ENCODE data around the gene MAP3K9. TPM values are rescaled to one million over a fixed set of nuclear protein-coding genes. Genes with fewer than 3 reads are reported as not detected.
"Not testable (repeated sequence)": the region's sequence is repeated elsewhere in the genome, so short reads cannot be mapped to it uniquely, and the experiment has no call there.

Gene MAP3K9
- total and polyA plus RNA-seq, 9 of the 15 experiments (the other 6 are each of a cell fraction or from before 2014, with no cell fraction given) = 0.03 to 0.60 (median 0.36) TPM

GRCh38 chr14:70704960-70705359 lies 104.4 kb downstream of the MAP3K9 start:
- H3K27me3 ChIP-seq (ENCODE audit: control insufficient read depth in 2 of 2, insufficient read depth in 2 of 2, low read length in 2 of 2) = no peaks in the 10 kb centered on the region; a peak in 1 of 5 replicates
- H3K4me3 ChIP-seq = no peak overlapping the region
- no peak for ATAC-seq
- H3K9ac ChIP-seq (ENCODE audit: insufficient read depth in 1 of 2, low read depth in 2 of 2, low read length in 2 of 2) = no peak overlapping the region
- no TSS peak for BruUV-seq (replicated peaks)
- H3K27ac ChIP-seq (ENCODE audit: extremely low read depth, low read depth, low read length) = no peak overlapping the region
- H3K9me1 ChIP-seq (ENCODE audit: control insufficient read depth, insufficient read depth, low read length) = no peaks in the 10 kb centered on the region
- CTCF ChIA-PET (ENCODE audit: low intra/inter-chr PET ratio) = interaction anchor here (0.7 to 1.2 kb wide), 2 partner anchors 13 to 83 kb away, joined by 3 to 4 read pairs; no protein-coding TSS in a partner anchor
- no peak overlapping the region for H2AFZ ChIP-seq (ENCODE audit: low read depth, low read length)
- no peaks in the 10 kb centered on the region for H3K4me1 ChIP-seq (replicated peaks in 1 of 2; ENCODE audit: control insufficient read depth in 2 of 2, insufficient read depth in 2 of 2, low read length in 2 of 2)
- in situ Hi-C loops (cut with MboI) (no loop called here), intact Hi-C loops (cut with micrococcal nuclease) (no loop called here)
- no peaks in the 10 kb centered on the region for H4K20me1 ChIP-seq (replicated peaks; ENCODE audit: control insufficient read depth, insufficient read depth, low read length)
- no peak for TF ChIP-seq GATA2 (CRISPR knock-in tag; IDR thresholded peaks at IDR 0.05)
- no peak for TF ChIP-seq CBFA2T2 (conservative IDR thresholded peaks at IDR 0.05)
- TF ChIP-seq PCBP1 (IDR thresholded peaks at IDR 0.05; ENCODE audit: low read depth, low read length, poor library complexity, severe bottlenecking) = no peak
- no peak for TF ChIP-seq ATF7 (IDR thresholded peaks at IDR 0.05)
- 0 out of 2 replicates have a peak, but pooled peaks have one; percentile 32 for TF ChIP-seq ZNF121 (CRISPR knock-in tag; conservative IDR thresholded peaks at IDR 0.05)
- FAIRE-seq = no peak
- H3K36me3 ChIP-seq (ENCODE audit: control insufficient read depth, insufficient read depth, low read length) = no peaks in the 10 kb centered on the region
- 0% methylated on average over 1 of the region's 1 CpG for WGBS (ENCODE audit: insufficient coverage, low coverage, missing lambda C conversion rate)
- no peaks in the 10 kb centered on the region for H3K79me2 ChIP-seq (ENCODE audit: control insufficient read depth, insufficient read depth, low read length)
- DNase-seq (ENCODE audit: extremely low read depth in 1 of 4, low spot score in 3 of 4) = no peak
- POLR2A ChIA-PET = no interaction called here
- H3K4me2 ChIP-seq (ENCODE audit: insufficient read depth, low read length) = no peak overlapping the region
- H3K9me3 ChIP-seq (replicated peaks; ENCODE audit: control insufficient read depth, insufficient read depth, low read depth, low read length) = no peaks in the 10 kb centered on the region

DNA sequence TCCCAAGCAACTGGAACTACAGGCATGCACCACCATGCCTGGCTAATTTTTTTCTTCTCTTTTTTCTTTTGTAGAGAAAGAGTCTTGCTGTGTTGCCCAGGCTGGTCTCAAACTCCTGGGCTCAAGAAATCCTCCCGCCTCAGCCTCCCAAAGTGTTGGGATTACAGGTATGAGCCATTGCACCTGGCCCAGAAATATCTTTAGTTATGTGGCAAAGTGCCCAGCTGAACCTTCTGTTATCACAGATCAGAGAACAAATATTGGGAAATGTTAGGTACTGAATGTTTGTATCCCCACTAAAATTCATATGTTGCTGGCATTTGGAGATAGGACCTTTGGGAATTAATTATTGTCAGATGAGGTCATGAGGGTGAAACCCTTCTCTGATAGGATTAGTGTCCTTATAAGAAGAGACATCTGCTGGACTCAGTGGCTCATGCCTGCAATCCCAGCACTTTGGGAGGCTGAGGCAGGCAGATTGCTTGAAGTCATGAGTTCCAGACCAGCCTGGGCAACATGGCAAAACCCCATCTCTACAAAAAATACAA lies 105.6 kb downstream of the MAP3K9 start:
- POLR2A ChIA-PET; H3K4me3 ChIP-seq; in situ Hi-C loops (cut with MboI); ATAC-seq; H3K27me3 ChIP-seq (ENCODE audit: control insufficient read depth in 2 of 2, insufficient read depth in 2 of 2, low read length in 2 of 2); H3K79me2 ChIP-seq (ENCODE audit: control insufficient read depth, insufficient read depth, low read length); H3K9me1 ChIP-seq (ENCODE audit: control insufficient read depth, insufficient read depth, low read length); DNase-seq (ENCODE audit: extremely low read depth in 1 of 4, low spot score in 3 of 4); H3K36me3 ChIP-seq (ENCODE audit: control insufficient read depth, insufficient read depth, low read length); H3K4me2 ChIP-seq (ENCODE audit: insufficient read depth, low read length); H3K4me1 ChIP-seq (replicated peaks in 1 of 2; ENCODE audit: control insufficient read depth in 2 of 2, insufficient read depth in 2 of 2, low read length in 2 of 2); H3K27ac ChIP-seq (ENCODE audit: extremely low read depth, low read depth, low read length); H3K9ac ChIP-seq (ENCODE audit: insufficient read depth in 1 of 2, low read depth in 2 of 2, low read length in 2 of 2); H4K20me1 ChIP-seq (replicated peaks; ENCODE audit: control insufficient read depth, insufficient read depth, low read length); CTCF ChIA-PET (ENCODE audit: low intra/inter-chr PET ratio); H3K9me3 ChIP-seq (replicated peaks; ENCODE audit: control insufficient read depth, insufficient read depth, low read depth, low read length); H2AFZ ChIP-seq (ENCODE audit: low read depth, low read length); intact Hi-C loops (cut with micrococcal nuclease); BruUV-seq (replicated peaks); FAIRE-seq: not testable (repeated sequence)
- 0% methylated on average over 1 of the region's 1 CpG for WGBS (ENCODE audit: insufficient coverage, low coverage, missing lambda C conversion rate)
